ENCODE data around the gene EFL1.

DNA sequence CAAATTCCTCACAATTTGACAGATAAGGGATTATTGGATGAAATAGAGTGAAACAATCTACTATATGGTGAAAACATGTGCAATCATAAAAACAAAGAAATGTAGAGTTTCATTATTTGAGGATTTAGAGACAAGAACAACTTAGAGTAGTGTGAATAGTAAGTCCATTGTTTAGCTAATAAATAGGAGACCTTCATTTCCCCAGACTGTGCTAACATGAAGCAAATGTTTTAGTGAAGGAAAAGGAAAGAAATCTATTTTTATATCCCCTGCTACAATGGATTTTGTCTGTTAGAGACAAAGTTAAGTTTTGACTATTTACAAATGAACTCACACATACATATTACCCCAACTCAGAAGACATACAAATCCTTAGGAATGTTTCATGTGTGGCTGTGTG, 77.8 kb downstream of the EFL1 start:
- TF ChIP-seq, protein P1, sequence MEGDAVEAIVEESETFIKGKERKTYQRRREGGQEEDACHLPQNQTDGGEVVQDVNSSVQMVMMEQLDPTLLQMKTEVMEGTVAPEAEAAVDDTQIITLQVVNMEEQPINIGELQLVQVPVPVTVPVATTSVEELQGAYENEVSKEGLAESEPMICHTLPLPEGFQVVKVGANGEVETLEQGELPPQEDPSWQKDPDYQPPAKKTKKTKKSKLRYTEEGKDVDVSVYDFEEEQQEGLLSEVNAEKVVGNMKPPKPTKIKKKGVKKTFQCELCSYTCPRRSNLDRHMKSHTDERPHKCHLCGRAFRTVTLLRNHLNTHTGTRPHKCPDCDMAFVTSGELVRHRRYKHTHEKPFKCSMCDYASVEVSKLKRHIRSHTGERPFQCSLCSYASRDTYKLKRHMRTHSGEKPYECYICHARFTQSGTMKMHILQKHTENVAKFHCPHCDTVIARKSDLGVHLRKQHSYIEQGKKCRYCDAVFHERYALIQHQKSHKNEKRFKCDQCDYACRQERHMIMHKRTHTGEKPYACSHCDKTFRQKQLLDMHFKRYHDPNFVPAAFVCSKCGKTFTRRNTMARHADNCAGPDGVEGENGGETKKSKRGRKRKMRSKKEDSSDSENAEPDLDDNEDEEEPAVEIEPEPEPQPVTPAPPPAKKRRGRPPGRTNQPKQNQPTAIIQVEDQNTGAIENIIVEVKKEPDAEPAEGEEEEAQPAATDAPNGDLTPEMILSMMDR (tag by site-specific recombination; IDR thresholded peaks at IDR 0.05) = no peak
- TF ChIP-seq, protein P2, sequence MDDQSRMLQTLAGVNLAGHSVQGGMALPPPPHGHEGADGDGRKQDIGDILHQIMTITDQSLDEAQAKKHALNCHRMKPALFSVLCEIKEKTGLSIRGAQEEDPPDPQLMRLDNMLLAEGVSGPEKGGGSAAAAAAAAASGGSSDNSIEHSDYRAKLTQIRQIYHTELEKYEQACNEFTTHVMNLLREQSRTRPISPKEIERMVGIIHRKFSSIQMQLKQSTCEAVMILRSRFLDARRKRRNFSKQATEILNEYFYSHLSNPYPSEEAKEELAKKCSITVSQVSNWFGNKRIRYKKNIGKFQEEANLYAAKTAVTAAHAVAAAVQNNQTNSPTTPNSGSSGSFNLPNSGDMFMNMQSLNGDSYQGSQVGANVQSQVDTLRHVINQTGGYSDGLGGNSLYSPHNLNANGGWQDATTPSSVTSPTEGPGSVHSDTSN (CRISPR knock-in tag; IDR thresholded peaks at IDR 0.05) = no peak
- TF ChIP-seq, protein P3, sequence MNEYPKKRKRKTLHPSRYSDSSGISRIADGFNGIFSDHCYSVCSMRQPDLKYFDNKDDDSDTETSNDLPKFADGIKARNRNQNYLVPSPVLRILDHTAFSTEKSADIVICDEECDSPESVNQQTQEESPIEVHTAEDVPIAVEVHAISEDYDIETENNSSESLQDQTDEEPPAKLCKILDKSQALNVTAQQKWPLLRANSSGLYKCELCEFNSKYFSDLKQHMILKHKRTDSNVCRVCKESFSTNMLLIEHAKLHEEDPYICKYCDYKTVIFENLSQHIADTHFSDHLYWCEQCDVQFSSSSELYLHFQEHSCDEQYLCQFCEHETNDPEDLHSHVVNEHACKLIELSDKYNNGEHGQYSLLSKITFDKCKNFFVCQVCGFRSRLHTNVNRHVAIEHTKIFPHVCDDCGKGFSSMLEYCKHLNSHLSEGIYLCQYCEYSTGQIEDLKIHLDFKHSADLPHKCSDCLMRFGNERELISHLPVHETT (tag by site-specific recombination; IDR thresholded peaks at IDR 0.05) = no peak
- no peak for TF ChIP-seq ZNF146 (tag by site-specific recombination; IDR thresholded peaks at IDR 0.05)
